ENCODE data around the gene CSHL1.
"Not testable (repeated sequence)": the region's sequence is repeated elsewhere in the genome, so short reads cannot be mapped to it uniquely, and the experiment has no call there.

The CSHL1 gene

DNA sequence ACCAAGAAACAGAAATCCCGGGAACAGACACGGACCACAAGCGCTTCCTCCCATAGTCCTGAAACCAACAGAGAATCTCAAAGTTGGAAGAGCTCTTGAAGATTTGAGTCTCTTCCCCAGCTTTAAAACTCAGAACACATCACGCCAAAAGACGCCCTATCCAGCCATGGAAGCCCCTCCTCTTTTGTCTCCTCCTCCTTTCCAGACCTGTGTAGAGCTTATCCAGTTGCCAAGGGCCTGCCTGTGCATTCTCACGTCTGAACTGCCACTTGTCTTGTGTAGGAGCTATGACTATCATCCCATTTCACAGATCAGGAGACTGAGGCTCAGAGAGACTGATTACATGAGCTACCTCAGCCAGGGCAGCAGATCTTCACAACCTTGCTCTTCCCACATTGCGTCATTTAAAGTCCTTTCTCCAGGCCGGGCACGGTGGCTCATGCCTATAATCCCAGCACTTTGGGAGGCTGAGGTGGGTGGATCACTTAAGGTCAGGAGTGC is 28.4 kb downstream of the CSHL1 start:
- not testable (repeated sequence) for DNase-seq

DNA sequence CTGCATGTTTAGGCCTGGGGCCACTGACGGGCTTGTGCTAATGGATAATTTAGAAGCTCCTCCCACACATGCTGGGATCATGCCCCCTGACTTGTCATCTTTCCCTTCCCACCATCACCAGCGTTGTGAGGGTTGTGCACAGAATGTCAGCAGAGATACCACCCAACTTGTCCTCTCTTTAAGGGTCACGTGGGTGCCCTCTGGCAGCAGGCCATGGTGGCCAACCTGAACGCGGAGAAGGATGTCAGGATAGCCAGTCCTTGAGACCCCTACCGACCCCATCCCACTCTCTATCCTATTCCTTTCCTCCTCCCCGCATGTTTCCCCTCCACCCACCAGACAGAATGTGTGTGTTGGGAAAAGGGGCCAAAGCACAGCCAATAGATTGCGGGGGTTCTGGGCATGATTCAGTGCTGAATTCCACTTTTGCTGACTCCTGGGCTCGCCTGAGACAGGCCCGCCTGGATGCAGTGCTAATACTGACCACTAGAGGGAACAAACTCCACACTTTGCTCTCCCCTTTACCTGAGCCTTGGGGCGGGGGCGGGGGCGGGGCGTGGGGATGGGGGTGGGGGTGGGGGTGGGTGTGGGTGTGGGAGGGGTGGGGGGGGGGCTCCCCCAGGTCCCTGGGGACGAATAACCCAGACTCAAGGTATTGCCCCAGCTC is 29.0 kb downstream of the CSHL1 start, which contains the start of gene GH2:
Gene GH2, minus strand, starts transcription at position 10 of the 667 bp plus-strand sequence. CDS start 143 bp downstream, outside the sequence.
- DNase-seq: peak; percentile 58 to 72 (median 65)

DNA sequence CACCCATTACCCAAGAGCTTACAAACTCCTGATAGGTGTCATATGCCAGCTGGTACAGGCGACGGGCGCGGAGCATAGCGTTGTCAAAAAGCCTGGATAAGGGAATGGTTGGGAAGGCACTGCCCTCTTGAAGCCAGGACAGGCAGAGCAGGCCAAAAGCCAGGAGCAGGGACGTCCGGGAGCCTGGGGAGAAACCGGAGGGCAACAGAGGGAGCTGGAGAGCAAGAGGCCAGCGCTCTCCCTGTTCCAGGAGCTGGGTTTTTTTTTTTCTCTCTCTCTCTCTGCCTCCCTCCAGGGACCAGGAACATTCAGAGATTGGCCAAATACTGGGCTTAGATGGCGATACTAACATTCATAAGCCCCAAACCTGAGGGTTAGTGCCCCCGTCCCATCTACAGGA is 29.7 kb downstream of the CSHL1 start:
- DNase-seq: not testable (repeated sequence)

DNA sequence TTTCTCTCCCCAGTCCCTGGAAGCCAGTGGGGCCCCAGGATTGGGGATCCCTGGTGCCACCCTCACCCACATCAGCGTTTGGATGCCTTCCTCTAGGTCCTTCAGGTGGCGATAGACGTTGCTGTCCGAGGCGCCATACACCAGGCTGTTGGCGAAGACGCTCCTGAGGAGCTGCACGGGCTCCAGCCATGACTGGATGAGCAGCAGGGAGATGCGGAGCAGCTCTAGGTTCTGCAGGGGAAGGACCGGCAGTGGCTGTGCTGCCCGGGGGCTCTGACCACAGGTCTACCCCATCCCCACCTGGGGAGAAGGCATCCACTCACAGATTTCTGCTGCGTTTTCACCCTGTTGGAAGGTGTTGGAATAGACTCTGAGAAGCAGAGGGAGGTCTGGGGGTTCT is 30.4 kb downstream of the CSHL1 start:
- DNase-seq: no peak

DNA sequence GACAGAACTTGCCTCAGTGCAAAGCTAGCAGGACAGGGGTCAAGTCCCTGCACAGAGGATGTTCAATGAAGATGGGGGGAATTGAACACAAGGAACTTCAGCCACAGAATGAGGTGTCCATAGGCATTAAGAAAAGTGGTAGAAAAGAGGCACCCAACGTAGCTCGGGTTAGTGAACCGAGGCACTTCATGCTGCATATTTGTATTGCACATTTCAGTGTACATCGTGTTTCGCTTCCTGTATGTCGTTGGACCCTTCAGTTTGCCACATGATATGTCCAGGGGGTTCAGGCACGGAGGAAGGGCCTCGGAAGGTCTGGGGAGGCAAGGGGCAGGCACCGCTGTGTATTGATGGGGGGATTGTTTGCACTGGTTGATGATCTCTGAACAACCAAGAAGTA is 32.6 kb downstream of the CSHL1 start:
- DNase-seq: not testable (repeated sequence)

DNA sequence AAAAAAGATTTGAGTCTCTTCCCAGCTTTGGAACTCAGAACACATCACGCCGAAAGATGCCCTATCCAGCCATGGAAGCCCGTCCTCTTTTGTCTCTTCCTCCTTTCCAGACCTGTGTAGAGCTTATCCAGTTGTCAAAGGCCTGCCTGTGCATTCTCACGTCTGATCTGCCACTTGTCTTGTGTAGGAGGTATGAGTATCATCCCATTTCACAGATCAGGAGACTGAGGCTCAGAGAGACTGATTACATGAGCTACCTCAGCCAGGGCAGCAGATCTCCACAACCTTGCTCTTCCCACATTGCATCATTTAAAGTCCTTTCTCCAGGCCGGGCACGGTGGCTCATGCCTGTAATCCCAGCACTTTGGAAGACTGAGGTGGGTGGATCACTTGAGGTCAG is 36.4 kb downstream of the CSHL1 start:
- not testable (repeated sequence) for DNase-seq

DNA sequence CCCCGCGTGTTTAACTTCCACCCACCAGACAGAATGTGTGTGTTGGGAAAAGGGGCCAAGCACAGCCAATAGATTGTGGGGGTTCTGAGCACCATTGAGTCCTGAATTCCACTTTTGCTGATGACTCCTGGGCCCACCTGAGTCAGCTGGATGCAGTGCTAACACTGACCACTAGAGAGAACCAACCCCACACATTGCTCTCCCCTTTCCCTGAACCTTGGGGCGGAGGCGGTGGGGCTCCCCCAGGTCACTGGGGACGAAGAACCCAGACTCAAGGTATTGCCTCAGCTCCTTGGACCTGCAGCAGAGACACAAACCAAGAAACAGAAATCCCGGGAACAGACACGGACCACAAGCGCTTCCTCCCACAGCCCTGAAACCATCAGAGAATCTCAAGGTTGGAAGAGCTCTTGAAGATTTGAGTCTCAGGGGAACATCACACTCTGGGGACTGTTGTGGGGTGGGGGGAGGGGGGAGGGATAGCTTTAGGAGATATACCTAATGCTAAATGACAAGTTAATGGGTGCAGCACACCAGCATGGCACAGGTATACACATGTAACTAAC is 36.9 kb downstream of the CSHL1 start:
- not testable (repeated sequence) for DNase-seq

DNA sequence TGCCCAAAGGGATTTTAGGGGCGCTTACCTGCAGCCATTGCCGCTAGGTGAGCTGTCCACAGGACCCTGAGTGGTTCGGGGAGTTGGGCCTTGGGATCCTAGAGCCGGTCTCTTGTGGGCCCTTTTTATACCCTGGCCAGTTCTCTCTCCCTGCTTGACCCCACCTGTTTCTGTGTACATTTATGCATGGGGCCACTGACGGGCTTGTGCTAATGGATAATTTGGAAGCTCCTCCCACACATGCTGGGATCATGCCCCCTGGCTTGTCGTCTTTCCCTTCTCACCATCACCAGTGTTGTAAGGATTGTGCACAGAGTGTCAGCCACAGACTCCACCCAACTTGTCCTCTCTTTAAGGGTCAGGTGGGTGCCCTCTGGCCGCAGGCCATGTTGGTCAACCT is 37.5 kb downstream of the CSHL1 start, which contains the start of gene CSH2:
Gene CSH2, minus strand, starts transcription at position 101 of the 400 bp plus-strand sequence. Its CDS starts 63 bp downstream, at position 38.
- not testable (repeated sequence) for DNase-seq

DNA sequence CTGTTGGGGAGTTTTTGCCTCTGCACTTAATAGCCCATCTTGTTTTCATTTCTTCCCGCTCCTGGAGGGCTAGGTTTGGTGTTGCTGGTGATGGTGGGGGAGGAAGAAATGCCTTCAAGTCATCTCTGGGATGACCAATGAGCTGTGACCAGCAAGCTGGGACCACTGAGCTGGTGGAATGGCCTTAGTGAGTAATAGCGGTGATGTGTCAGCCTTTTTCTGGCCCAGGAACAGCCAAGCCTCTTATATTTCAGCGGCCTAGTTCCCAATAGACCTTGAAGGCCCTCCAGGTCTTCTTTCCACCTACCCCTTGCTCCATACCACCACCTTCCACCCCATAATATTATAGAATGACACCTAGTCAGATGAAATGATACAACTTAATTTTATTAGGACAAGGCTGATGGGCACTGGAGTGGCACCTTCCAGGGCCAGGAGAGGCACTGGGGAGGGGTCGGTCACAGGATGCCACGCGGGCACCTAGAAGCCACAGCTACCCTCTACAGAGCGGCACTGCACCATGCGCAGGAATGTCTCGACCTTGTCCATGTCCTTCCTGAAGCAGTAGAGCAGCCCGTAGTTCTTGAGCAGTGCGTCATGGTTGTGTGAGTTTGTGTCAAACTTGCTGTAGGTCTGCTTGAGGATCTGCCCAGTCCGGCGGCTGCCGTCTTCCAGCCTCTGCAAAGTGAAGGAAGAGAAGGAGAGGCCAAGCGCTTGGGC is 39.3 kb downstream of the CSHL1 start:
- not testable (repeated sequence) for DNase-seq

DNA sequence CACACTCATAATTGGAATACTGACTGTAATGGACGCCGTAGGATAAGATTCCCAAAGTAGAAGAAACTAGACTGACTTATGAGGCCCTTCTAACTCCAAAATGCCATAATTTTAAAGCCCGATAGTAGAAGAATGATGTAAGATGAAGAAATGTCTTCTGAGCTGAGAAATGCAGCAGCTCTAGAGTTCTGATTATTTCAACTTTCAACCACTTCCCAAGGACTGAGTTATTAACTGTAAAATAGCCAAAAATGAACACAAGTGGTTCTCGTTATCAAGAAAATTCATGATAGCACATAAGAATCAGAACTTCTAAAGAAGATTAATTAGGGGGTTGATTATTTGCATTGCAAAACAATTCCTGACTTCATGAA is 40.8 kb downstream of the CSHL1 start:
- not testable (repeated sequence) for DNase-seq

DNA sequence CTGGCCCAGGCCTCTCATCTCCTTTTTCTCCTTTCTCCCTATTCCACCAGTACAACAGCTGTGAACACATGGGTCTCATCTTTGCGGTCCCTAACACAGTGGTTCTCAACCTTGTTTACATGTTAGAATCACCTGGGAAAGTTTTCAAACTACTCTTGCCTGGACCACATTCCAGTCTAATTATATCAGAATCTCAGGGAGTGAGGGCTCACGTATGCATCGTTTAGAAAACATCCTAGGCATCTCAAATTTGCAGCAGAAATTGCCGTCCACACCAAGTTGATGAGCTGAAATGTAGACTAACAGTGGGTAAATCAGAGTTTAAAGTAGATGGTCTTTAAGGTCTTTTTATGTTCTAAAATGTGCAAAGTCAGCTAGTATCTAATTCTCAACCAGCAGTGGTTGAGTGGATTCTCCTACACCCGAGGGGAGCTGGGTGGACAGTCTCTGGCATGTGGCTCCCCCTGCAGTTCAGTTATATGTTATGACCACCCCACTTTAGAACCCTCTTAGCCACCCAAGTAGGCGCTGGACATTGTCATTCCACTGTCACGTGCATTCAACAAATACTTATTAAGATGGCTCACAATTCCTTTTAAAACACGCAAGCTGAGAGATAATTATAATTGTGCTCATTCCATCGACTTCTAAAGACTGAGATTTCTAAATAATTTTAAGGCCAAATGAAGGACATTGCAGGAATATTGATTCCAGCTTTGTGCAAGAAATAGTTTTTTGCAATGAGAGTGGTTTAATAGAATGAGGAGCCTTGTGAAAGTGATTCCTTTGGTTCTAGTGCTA is 41.4 kb downstream of the CSHL1 start:
- DNase-seq: not testable (repeated sequence)

DNA sequence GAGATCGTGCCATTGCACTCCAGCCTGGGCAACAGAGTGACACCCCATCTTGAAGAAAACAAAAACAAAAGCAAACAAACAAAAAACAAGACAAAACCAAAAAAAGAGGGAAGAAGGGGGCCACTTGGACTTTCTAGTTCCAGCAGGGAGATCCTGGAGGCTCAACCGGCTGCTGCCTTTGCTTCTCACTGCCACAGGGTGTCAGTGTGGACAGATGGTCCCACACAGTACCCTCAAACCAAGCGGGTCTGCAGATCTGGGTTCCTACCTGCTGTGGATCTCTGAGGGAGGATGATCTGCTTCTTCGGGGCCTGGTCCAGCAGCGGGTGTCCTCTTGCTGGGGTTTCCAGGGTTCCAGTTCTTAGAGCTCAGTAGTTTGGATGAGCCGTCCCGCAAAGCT is 44.4 kb downstream of the CSHL1 start:
- DNase-seq: peak in 1 of 4 experiments; percentile 25

Measured in suppressor macrophage (primary cell).